Upper lobe of left lung (tissue), 6 donors: ENCODE data around the gene CHST11. TPM values are rescaled to one million over a fixed set of nuclear protein-coding genes. Genes with fewer than 3 reads are reported as not detected.

Source experiments
- ATAC-seq, 2 donors: fragments of 200-7000 bp; cut with Tn5 transposase; one replicate each; pipeline ENCODE4 v1.9.1; 2022; ENCODE audit warnings: mild to moderate bottlenecking in 2 of 2, moderate library complexity in 2 of 2; ENCODE audit not compliant: low FRiP score in 2 of 2
- DNase-seq, 2 donors: peaks; one replicate each; pipeline ENCODE4 v3.0.0-alpha.2; 2019 to 2020
- H3K27ac ChIP-seq, 4 donors: fragments of 200-600 bp; sonication (generic); one replicate each; pipeline ENCODE4 v1.5.1; 2016 to 2019
- H3K27me3 ChIP-seq, 4 donors: fragments of 200-600 bp; sonication (generic); one replicate each; pipeline ENCODE4 v1.5.1; 2017 to 2019
- H3K36me3 ChIP-seq, 4 donors: fragments of 200-600 bp; sonication (generic); one replicate each; pipeline ENCODE4 v1.5.1; 2016 to 2019
- H3K4me1 ChIP-seq, 4 donors: fragments of 200-600 bp; sonication (generic); one replicate each; pipeline ENCODE4 v1.5.1; 2018 to 2019
- H3K4me3 ChIP-seq, 4 donors: fragments of 200-600 bp; sonication (generic); one replicate each; pipeline ENCODE4 v1.5.1; 2017 to 2019; ENCODE audit warnings: mild to moderate bottlenecking in 2 of 4, moderate library complexity in 1 of 4
- H3K9me3 ChIP-seq, 4 donors: fragments of 200-600 bp; sonication (generic); one replicate each; pipeline ENCODE4 v1.5.1; 2018 to 2019
- CTCF ChIP-seq, 6 experiments: fragments of 450-650 bp in 4 of 6; fragments of 200-600 bp in 2 of 6; sonication (generic) in 2 of 6; IDR thresholded peaks; one replicate each; pipeline ENCODE4 v1.5.1; 2016 to 2019; ENCODE audit warnings: antibody characterized with exemption in 6 of 6
- EP300 ChIP-seq, 4 donors: sonication (generic); formaldehyde crosslinking; IDR thresholded peaks; one replicate each; pipeline ENCODE4 v1.5.1; 2017; ENCODE audit warnings: antibody characterized with exemption in 4 of 4, control low read depth in 2 of 4
- POLR2A ChIP-seq, 4 donors: fragments of 450-650 bp; IDR thresholded peaks; one replicate each; pipeline ENCODE4 v1.5.1; 2016 to 2017; ENCODE audit warnings: antibody characterized with exemption in 4 of 4, mild to moderate bottlenecking in 2 of 4
- POLR2AphosphoS5 ChIP-seq, 2 donors: sonication (generic); formaldehyde crosslinking; IDR thresholded peaks; one replicate each; pipeline ENCODE4 v1.5.1; 2017; ENCODE audit warnings: antibody characterized with exemption in 2 of 2
- WGBS, 2 donors: methylation state at CpG; one replicate each; pipeline ENCODE4 v1.1.5; 2017 to 2018; 5-methylcytosine and 5-hydroxymethylcytosine counted together
- total RNA-seq, 6 donors: library from RNA; depleted of rRNA in 4 of 6; stranded (reverse); fragments of >200 nt in 4 of 6; gene quantifications; one replicate each; pipeline versions ENCODE4 v1.1.0 to v1.2.1, GENCODE V29; 2016 to 2021
- donor health status: DM: no; HTN: no; CAD: no; lungs with moderate emphysema.
- donor health status: DM: no; HTN: yes; CAD: no; lungs with severe emphysema.

CHST11 gene
- total RNA-seq, 6 donors from 2014 or later: 40.4 to 234 (median 58.4) TPM

- Histone ChIP-seq H3K27me3 (no peaks in the 10 kb centered on the region), H3K36me3 (no peaks in the 10 kb centered on the region), H3K27ac (no peak overlapping the region), H3K4me1 (no peaks in the 10 kb centered on the region), H3K9me3 (no peaks in the 10 kb centered on the region), H3K4me3 (no peak overlapping the region)
- 74 to 76% methylated on average over 1 of the region's 1 CpG for WGBS, 2 donors
- TF ChIP-seq EP300 (IDR thresholded peaks at IDR 0.05) (no peak), POLR2AphosphoS5 (IDR thresholded peaks at IDR 0.05) (no peak), CTCF (IDR thresholded peaks at IDR 0.05) (no peak), POLR2A (IDR thresholded peaks at IDR 0.05) (no peak)
- no peak for ATAC-seq
- no peak for DNase-seq
Observed at GRCh38 chr12:104443008-104443407, 13.7 kb upstream of the CHST11 start.

GRCh38 chr12:104446646-104447421 lies 9.9 kb upstream of the CHST11 start:
- no peaks in the 10 kb centered on the region for H3K27me3 ChIP-seq
- 87 to 90% methylated on average over 5 of the region's 5 CpGs for WGBS, 2 donors
- H3K4me1 ChIP-seq: no peaks in the 10 kb centered on the region
- DNase-seq (no peak), ATAC-seq (no peak)
- no peaks in the 10 kb centered on the region for H3K9me3 ChIP-seq
- no peak overlapping the region for H3K27ac ChIP-seq
- H3K4me3 ChIP-seq: no peak overlapping the region
- TF ChIP-seq CTCF (IDR thresholded peaks at IDR 0.05) (no peak), POLR2A (IDR thresholded peaks at IDR 0.05) (no peak), POLR2AphosphoS5 (IDR thresholded peaks at IDR 0.05) (no peak), EP300 (IDR thresholded peaks at IDR 0.05) (no peak)
- no peaks in the 10 kb centered on the region for H3K36me3 ChIP-seq

GRCh38 chr12:104448031-104448430 lies 8.7 kb upstream of the CHST11 start:
- H3K4me1 ChIP-seq: no peaks in the 10 kb centered on the region
- no peak overlapping the region for H3K4me3 ChIP-seq
- ATAC-seq: no peak
- H3K9me3 ChIP-seq: no peaks in the 10 kb centered on the region
- no peak overlapping the region for H3K27ac ChIP-seq
- no peaks in the 10 kb centered on the region for H3K27me3 ChIP-seq
- no peak for DNase-seq
- WGBS, 2 donors: 71 to 94% methylated on average over 5 of the region's 5 CpGs
- H3K36me3 ChIP-seq: no peaks in the 10 kb centered on the region
- TF ChIP-seq POLR2AphosphoS5 (IDR thresholded peaks at IDR 0.05): no peak
- TF ChIP-seq POLR2A (IDR thresholded peaks at IDR 0.05): no peak
- TF ChIP-seq CTCF (IDR thresholded peaks at IDR 0.05): no peak
- TF ChIP-seq EP300 (IDR thresholded peaks at IDR 0.05): no peak

- TF ChIP-seq POLR2A (IDR thresholded peaks at IDR 0.05): no peak
- TF ChIP-seq CTCF (IDR thresholded peaks at IDR 0.05): no peak
- no peak for TF ChIP-seq POLR2AphosphoS5 (IDR thresholded peaks at IDR 0.05)
- TF ChIP-seq EP300 (IDR thresholded peaks at IDR 0.05): no peak
- ATAC-seq: no peak
Observed at GRCh38 chr12:104448451-104448850, 8.3 kb upstream of the CHST11 start.

GRCh38 chr12:104450700-104451099 lies 6.0 kb upstream of the CHST11 start:
- Histone ChIP-seq H3K27me3 (no peaks in the 10 kb centered on the region), H3K4me3 (no peak overlapping the region), H3K9me3 (no peaks in the 10 kb centered on the region), H3K36me3 (no peaks in the 10 kb centered on the region), H3K27ac (no peak overlapping the region), H3K4me1 (peaks cover 0 to 2% (median 0%) of the 10 kb centered on the region in 4 donors)
- ATAC-seq (no peak), DNase-seq (no peak)
- TF ChIP-seq EP300 (IDR thresholded peaks at IDR 0.05) (no peak), POLR2A (IDR thresholded peaks at IDR 0.05) (no peak), CTCF (IDR thresholded peaks at IDR 0.05) (no peak), POLR2AphosphoS5 (IDR thresholded peaks at IDR 0.05) (no peak)

More at GRCh38 chr12:104448451-104448850, 8.3 kb upstream of the CHST11 start:
- no peak for DNase-seq
- no peaks in the 10 kb centered on the region for H3K4me1 ChIP-seq
- H3K4me3 ChIP-seq: no peak overlapping the region
- H3K9me3 ChIP-seq: no peaks in the 10 kb centered on the region
- 97 to 100% methylated on average over 1 of the region's 1 CpG for WGBS, 2 donors
- no peaks in the 10 kb centered on the region for H3K36me3 ChIP-seq
- H3K27ac ChIP-seq: no peak overlapping the region
- H3K27me3 ChIP-seq: no peaks in the 10 kb centered on the region
